Chondrocyte (in vitro differentiated cells): ENCODE results near the gene FOXP1. TPM values are rescaled to one million over a fixed set of nuclear protein-coding genes. Genes with fewer than 3 reads are reported as not detected.
A peak's percentile ranks its signal among the peaks of the same experiment; 100 is the strongest.

Experiments
- DNase-seq: peaks from one replicate; pipeline ENCODE4 v3.0.0; 2021; ENCODE audit warnings: mixed read lengths, low spot score
- H3K27ac Mint-ChIP-seq: one replicate; pipeline ENCODE4 v1.8.0; 2021; ENCODE audit warnings: mild to moderate bottlenecking, moderate library complexity, mixed read lengths; ENCODE audit not compliant: unreplicated experiment
- H3K27me3 Mint-ChIP-seq: 2 replicates; pipeline ENCODE4 v1.8.0; 2021; ENCODE audit warnings: low read depth, mixed read lengths
- H3K36me3 Mint-ChIP-seq: 2 replicates; pipeline ENCODE4 v1.8.0; 2021; ENCODE audit warnings: low read depth, mixed read lengths
- H3K4me1 Mint-ChIP-seq: 2 replicates; pipeline ENCODE4 v1.8.0; 2021; ENCODE audit warnings: low read depth, mild to moderate bottlenecking, mixed read lengths
- H3K4me3 Mint-ChIP-seq: one replicate; pipeline ENCODE4 v1.8.0; 2021; ENCODE audit warnings: mild to moderate bottlenecking, moderate library complexity, mixed read lengths; ENCODE audit not compliant: unreplicated experiment
- H3K9me3 Mint-ChIP-seq: 2 replicates; pipeline ENCODE4 v1.8.0; 2021; ENCODE audit warnings: low read depth, mixed read lengths
- total RNA-seq: library from RNA; stranded (reverse); gene quantifications from 3 replicates; pipeline ENCODE4 v1.2.1, GENCODE V29; 2021
- TF ChIP-seq, protein P1 (sequence below): fragments of 200-600 bp; sonication (generic); IDR thresholded peaks from 2 replicates; pipeline ENCODE4 v1.5.0; 2021; ENCODE audit warnings: antibody characterized with exemption, mild to moderate bottlenecking, moderate library complexity

The FOXP1 gene
- total RNA-seq, 1 donor from 2014 or later = 206 TPM

DNA sequence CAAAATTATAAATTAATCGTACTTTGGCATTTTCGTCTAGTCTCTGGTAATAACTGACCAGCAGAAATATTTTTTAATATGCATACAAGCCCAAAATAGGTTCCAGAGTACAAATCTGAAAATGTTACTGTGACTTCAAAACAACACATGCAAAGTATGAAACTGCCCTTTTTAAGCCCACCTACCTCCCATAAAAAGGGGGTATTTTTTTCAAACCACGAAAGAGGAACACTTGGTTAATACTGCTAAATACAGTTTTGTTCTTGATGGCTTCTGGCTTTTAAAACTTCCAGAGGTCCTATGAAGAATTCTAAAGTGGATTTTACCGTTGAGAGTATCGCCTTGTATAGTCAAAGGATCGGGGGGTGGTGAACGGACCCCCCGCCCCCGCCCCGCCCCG is 610.7 kb downstream of the FOXP1 start:
- no peak for DNase-seq
- Mint-ChIP-seq H3K4me3 (no peak overlapping the region), H3K9me3 (no peaks in the 10 kb centered on the region), H3K27ac (no peak overlapping the region), H3K4me1 (peaks cover 47% of the 10 kb centered on the region), H3K36me3 (peaks cover 62% of the 10 kb centered on the region), H3K27me3 (no peaks in the 10 kb centered on the region)
- TF ChIP-seq, protein P1, sequence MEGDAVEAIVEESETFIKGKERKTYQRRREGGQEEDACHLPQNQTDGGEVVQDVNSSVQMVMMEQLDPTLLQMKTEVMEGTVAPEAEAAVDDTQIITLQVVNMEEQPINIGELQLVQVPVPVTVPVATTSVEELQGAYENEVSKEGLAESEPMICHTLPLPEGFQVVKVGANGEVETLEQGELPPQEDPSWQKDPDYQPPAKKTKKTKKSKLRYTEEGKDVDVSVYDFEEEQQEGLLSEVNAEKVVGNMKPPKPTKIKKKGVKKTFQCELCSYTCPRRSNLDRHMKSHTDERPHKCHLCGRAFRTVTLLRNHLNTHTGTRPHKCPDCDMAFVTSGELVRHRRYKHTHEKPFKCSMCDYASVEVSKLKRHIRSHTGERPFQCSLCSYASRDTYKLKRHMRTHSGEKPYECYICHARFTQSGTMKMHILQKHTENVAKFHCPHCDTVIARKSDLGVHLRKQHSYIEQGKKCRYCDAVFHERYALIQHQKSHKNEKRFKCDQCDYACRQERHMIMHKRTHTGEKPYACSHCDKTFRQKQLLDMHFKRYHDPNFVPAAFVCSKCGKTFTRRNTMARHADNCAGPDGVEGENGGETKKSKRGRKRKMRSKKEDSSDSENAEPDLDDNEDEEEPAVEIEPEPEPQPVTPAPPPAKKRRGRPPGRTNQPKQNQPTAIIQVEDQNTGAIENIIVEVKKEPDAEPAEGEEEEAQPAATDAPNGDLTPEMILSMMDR = no peak

DNA sequence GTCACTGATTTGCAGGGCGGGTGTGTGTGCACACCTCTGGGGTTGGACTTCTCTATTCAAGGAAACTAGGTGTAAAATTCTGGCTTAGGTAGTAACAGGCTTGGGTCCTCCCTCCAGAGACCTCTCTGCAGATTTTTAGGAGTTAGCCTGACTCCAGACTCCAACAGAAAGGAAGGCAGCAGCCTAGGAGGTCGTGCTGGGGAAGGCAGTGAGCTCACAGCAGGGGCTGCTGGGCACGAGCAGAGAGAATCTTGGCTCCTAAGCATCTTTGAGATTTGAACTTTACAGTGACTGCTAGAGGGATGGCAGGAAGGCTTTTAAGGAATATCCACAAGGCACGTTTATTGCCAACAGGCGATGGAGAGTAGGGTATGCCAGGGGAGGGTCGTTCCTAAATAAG is 612.6 kb downstream of the FOXP1 start:
- Mint-ChIP-seq H3K27ac (peak overlapping the region; percentile 72), H3K4me1 (peaks cover 49% of the 10 kb centered on the region), H3K36me3 (peaks cover 55% of the 10 kb centered on the region), H3K9me3 (no peaks in the 10 kb centered on the region), H3K4me3 (no peak overlapping the region), H3K27me3 (no peaks in the 10 kb centered on the region)
- TF ChIP-seq, protein P1 = no peak
- no peak for DNase-seq

- no peaks in the 10 kb centered on the region for H3K27me3 Mint-ChIP-seq
- DNase-seq = no peak
- peaks cover 49% of the 10 kb centered on the region for H3K4me1 Mint-ChIP-seq
- TF ChIP-seq, protein P1 = no peak
- H3K27ac Mint-ChIP-seq = peak overlapping the region; percentile 46
- H3K36me3 Mint-ChIP-seq = peaks cover 57% of the 10 kb centered on the region
- no peak overlapping the region for H3K4me3 Mint-ChIP-seq
- H3K9me3 Mint-ChIP-seq = no peaks in the 10 kb centered on the region
Observed at GRCh38 chr3:70970171-70970570, 613.4 kb downstream of the FOXP1 start.

- TF ChIP-seq, protein P1 = no peak
- no peaks in the 10 kb centered on the region for H3K27me3 Mint-ChIP-seq
- H3K4me3 Mint-ChIP-seq = no peak overlapping the region
- H3K9me3 Mint-ChIP-seq = no peaks in the 10 kb centered on the region
- H3K36me3 Mint-ChIP-seq = peaks cover 54% of the 10 kb centered on the region
- H3K4me1 Mint-ChIP-seq = peaks cover 32% of the 10 kb centered on the region
- peak overlapping the region; percentile 84 for H3K27ac Mint-ChIP-seq
- DNase-seq = no peak
Observed at GRCh38 chr3:70963431-70964275, 619.9 kb downstream of the FOXP1 start.

GRCh38 chr3:70959506-70960291 is 623.8 kb downstream of the FOXP1 start:
- H3K27me3 Mint-ChIP-seq = no peaks in the 10 kb centered on the region
- H3K9me3 Mint-ChIP-seq = no peaks in the 10 kb centered on the region
- peaks cover 45% of the 10 kb centered on the region for H3K36me3 Mint-ChIP-seq
- TF ChIP-seq, protein P1 = no peak
- DNase-seq = no peak
- H3K27ac Mint-ChIP-seq = peak overlapping the region; percentile 70
- peaks cover 58% of the 10 kb centered on the region for H3K4me1 Mint-ChIP-seq
- H3K4me3 Mint-ChIP-seq = no peak overlapping the region
